ENCODE results near the gene ICE1.

- no peak for TF ChIP-seq POLR2AphosphoS5 (IDR thresholded peaks at IDR 0.05)
- no peak for TF ChIP-seq POLR2A (IDR thresholded peaks at IDR 0.05)
- no peak for TF ChIP-seq CTCF (IDR thresholded peaks at IDR 0.05)
- TF ChIP-seq EP300 (IDR thresholded peaks at IDR 0.05; ENCODE audit: low read depth) = no peak
Observed at GRCh38 chr5:5420251-5420650, 2.2 kb upstream of the ICE1 start.

Data from transverse colon (tissue), 4 donors.